PC-9 (cell line): ENCODE data around the gene TUBB2A.

ENCODE experiments used
- CTCF ChIP-seq: fragments of 200-600 bp; sonication (generic); conservative IDR thresholded peaks from 2 replicates; pipeline ENCODE4 v1.6.1; 2017; ENCODE audit warnings: mixed run types, antibody characterized with exemption, mild to moderate bottlenecking, moderate library complexity
- EZH2 ChIP-seq: fragments of 200-600 bp; sonication (generic); IDR thresholded peaks from 2 replicates; pipeline ENCODE4 v1.8.0; 2017; ENCODE audit warnings: antibody characterized with exemption, low read depth

GRCh38 chr6:3206339-3207015, 49.1 kb upstream of the TUBB2A start:
- TF ChIP-seq CTCF: no peak
- TF ChIP-seq EZH2: no peak
